ENCODE measurements around the gene FOXJ3.

FOXJ3 gene

GRCh38 chr1:42128964-42129363 is 206.1 kb downstream of the FOXJ3 start:
- no peak for DNase-seq
- TF ChIP-seq CTCF (IDR thresholded peaks at IDR 0.05; ENCODE audit: low read depth, low read length), result no peak
- no peaks in the 10 kb centered on the region for H3K27me3 ChIP-seq (ENCODE audit: insufficient read depth, low read depth, severe bottlenecking)
- H3K27ac ChIP-seq, result no peak overlapping the region
- H3K9me3 ChIP-seq (ENCODE audit: severe bottlenecking), result no peaks in the 10 kb centered on the region
- no peak overlapping the region for H3K4me3 ChIP-seq (ENCODE audit: low read depth, low read length)
- H3K36me3 ChIP-seq, result no peaks in the 10 kb centered on the region

- no peak for DNase-seq
These were observed 206.5 kb downstream of the FOXJ3 start for GRCh38 chr1:42128499-42128898.

GRCh38 chr1:42127767-42128166 is 207.3 kb downstream of the FOXJ3 start:
- no peak for DNase-seq
- H3K27me3 ChIP-seq (ENCODE audit: insufficient read depth, low read depth, severe bottlenecking), result no peaks in the 10 kb centered on the region
- no peak overlapping the region for H3K27ac ChIP-seq
- H3K36me3 ChIP-seq, result no peaks in the 10 kb centered on the region
- H3K4me3 ChIP-seq (ENCODE audit: low read depth, low read length), result no peak overlapping the region
- TF ChIP-seq CTCF (IDR thresholded peaks at IDR 0.05; ENCODE audit: low read depth, low read length), result no peak
- H3K9me3 ChIP-seq (ENCODE audit: severe bottlenecking), result no peaks in the 10 kb centered on the region

More at GRCh38 chr1:42128499-42128898, 206.5 kb downstream of the FOXJ3 start:
- no peaks in the 10 kb centered on the region for H3K27me3 ChIP-seq (ENCODE audit: insufficient read depth, low read depth, severe bottlenecking)
- no peak overlapping the region for H3K4me3 ChIP-seq (ENCODE audit: low read depth, low read length)
- no peak for TF ChIP-seq CTCF (IDR thresholded peaks at IDR 0.05; ENCODE audit: low read depth, low read length)
- H3K36me3 ChIP-seq, result no peaks in the 10 kb centered on the region
- no peak overlapping the region for H3K27ac ChIP-seq
- H3K9me3 ChIP-seq (ENCODE audit: severe bottlenecking), result no peaks in the 10 kb centered on the region

Measured in WERI-Rb-1 (cell line).